AG09309 (cell line): ENCODE data around the gene BMP2K.
"Not testable (repeated sequence)": the region's sequence is repeated elsewhere in the genome, so short reads cannot be mapped to it uniquely, and the experiment has no call there.

Experiments
- DNase-seq: peaks from one replicate; pipeline ENCODE4 v3.0.0-alpha.2; 2010; ENCODE audit warnings: low read depth
- H3K4me3 ChIP-seq: 2 replicates; pipeline ENCODE4 v1.5.1; 2011; ENCODE audit warnings: mild to moderate bottlenecking, low read depth, low read length, moderate library complexity; ENCODE audit not compliant: control insufficient read depth
- TF ChIP-seq, protein P1 (sequence below): IDR thresholded peaks from 2 replicates; pipeline ENCODE4 v1.5.1; 2011; ENCODE audit warnings: mild to moderate bottlenecking, low read depth, low read length, inconsistent platforms; ENCODE audit not compliant: insufficient read depth, control insufficient read depth; ENCODE audit errors: missing control alignments

The BMP2K gene

DNA sequence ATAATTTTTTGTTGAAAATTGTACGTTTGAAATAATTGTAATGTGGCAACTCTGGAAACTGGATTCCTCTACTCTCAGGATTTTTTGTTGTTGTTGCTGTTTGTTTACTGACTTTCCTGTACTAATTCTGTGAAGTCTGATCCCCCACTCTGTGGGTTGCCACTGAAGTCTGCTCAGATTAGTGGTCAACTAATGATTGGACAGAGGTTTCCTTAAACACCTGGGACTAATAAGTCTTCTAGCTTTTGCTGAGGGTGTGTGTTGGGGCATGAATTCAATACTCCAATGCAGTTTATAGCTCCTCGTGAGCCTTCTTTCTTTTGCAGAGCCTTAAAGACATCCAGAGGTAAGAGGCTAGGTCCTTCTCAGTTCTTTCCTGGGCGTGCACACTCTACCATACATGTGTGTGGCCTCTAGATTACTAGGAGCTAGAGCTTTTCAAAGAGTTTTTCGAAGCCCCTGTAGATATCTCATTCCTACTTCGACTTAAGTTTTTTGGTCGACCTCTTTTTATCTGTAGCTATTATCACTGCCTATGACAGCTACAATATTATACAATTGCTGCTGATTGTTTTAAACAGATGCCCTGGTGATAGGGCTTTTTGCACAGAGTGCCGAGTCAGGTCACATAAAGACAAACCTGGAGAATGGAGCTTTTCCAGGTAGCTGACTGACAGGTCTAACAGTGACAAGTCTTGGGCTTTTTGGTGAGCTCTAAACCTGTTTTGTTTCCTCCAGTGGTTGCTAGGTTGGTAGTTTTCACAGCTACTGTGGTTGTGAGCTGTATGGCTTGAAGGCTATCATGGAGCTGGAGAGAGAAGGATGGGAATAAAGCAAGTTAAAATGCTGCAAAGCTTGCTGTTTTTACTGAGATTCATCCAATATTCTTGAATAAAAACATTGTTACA is 34.0 kb downstream of the BMP2K start:
- TF ChIP-seq, protein P1, sequence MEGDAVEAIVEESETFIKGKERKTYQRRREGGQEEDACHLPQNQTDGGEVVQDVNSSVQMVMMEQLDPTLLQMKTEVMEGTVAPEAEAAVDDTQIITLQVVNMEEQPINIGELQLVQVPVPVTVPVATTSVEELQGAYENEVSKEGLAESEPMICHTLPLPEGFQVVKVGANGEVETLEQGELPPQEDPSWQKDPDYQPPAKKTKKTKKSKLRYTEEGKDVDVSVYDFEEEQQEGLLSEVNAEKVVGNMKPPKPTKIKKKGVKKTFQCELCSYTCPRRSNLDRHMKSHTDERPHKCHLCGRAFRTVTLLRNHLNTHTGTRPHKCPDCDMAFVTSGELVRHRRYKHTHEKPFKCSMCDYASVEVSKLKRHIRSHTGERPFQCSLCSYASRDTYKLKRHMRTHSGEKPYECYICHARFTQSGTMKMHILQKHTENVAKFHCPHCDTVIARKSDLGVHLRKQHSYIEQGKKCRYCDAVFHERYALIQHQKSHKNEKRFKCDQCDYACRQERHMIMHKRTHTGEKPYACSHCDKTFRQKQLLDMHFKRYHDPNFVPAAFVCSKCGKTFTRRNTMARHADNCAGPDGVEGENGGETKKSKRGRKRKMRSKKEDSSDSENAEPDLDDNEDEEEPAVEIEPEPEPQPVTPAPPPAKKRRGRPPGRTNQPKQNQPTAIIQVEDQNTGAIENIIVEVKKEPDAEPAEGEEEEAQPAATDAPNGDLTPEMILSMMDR = no peak
- no peak for DNase-seq
- no peak overlapping the region for H3K4me3 ChIP-seq

DNA sequence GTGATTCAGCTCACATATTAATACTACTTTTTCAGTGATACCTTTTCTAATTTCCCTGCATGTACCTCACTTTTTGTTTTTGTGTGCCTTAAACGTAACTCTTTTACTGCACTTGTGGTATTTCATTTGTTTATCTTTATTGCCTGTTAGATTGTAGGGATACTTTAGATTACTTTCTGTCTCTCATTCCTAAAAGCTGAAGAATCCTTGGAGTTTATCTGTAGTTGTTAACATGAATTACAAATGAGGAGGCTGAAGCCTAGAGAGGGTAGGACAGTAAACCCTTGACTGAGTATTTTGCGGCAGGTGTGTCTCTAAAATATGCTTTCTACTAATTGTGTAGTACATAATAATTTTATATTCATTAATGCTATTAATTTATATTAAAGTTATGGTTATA is 34.9 kb downstream of the BMP2K start:
- no peak for DNase-seq
- TF ChIP-seq, protein P1 = no peak
- no peak overlapping the region for H3K4me3 ChIP-seq

DNA sequence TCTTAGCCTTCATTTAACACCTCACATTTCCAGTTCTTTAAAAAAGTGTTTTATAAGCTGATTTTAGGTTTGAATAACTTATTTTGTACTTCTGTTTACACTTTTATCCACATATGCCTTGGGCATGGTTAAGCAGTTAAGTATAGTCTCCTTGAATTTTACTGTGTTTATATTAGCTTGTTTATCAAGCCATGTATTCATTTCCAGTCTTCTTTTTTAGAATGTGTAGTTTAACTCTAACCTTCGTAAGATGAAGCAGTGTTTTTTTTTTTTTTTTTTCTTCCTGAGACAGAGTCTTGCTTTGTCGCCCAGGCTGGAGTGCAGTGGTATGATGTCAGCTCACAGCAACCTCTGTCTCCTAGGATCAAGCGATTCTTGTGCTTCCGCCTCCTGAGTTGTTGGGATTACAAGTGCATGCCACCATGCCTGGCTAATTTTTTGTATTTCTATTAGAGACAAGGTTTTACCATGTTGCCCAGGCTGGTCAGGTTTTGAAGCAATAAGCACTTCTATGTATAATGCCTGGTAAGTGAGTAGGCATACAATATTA is 42.5 kb downstream of the BMP2K start:
- DNase-seq = no peak
- no peak overlapping the region for H3K4me3 ChIP-seq
- TF ChIP-seq, protein P1 = no peak

DNA sequence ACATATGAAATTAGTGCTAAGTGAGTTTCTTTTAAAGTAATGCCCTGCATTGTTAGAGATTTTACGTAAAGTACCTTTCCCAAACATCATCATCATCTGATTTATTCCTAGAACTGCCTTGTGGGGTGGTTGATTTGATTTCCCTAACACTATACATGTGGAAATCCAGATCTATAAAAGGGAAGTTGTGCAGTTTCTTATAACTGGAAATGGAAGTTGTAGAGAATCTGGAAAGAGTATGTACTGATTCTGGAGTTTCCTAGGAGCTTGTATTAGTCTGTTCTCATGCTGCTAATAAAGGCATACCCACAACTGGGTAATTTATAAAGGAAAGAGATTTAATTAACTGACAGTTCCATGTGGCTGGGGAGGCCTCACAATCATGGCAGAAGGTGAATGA is 47.9 kb downstream of the BMP2K start:
- TF ChIP-seq, protein P1 = no peak
- DNase-seq = no peak
- no peak overlapping the region for H3K4me3 ChIP-seq

DNA sequence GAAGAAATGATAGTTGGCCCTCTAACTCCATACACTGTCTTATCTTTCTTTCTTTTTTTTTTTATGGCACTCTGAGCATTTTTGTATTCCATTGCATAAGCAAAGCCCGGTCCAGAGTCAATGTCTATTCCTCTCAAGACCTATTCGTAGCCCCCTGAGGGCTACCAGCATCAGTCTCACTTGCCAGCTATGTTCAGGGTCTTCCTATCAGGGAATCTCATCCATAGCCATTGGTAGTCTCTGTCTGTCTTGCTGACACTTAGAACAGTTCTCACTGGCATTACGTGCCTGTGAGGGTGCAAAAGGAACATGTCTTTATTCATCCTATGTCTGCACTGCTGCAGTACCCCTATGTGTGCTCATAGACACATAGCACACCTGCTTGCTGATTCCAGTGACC is 51.0 kb downstream of the BMP2K start:
- H3K4me3 ChIP-seq = no peak overlapping the region
- DNase-seq = no peak
- TF ChIP-seq, protein P1 = no peak

DNA sequence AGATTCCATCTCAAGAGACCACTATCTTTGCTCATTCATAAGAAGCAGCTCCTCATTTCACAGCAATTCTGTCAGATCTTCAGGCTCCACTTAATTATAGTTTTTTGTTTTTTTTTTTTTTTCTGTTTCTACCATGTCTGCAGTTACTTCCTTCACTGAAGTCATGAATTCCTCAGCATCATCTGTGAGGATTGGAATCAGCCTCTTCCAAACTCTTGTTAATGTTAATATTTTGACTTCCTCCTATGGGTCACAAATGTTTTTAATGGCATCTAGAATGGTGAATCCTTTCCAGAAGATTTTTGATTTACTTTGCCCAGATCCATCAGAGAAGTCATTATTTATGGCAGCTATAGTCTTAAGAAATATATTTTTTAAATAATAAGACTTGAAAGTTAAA is 53.1 kb downstream of the BMP2K start:
- no peak overlapping the region for H3K4me3 ChIP-seq
- TF ChIP-seq, protein P1 = no peak
- DNase-seq = no peak

DNA sequence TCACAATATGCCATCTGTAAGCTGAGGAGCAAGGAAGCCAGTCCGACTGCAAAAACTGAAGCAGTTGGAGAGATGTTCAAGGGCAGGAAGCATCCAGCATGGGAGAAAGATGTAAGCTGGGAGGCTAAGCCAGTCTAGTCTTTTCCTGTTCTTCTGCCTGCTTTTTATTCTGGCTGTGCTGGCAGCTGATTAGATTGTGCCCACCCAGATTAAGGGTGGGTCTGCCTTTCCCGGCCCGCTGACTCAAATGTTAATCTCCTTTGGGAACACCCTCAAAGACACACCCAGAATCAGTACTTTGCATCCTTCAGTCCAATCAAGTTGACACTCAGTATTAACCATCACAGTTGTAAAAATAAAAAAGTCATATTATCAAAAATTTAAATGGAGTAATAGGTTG is 63.5 kb downstream of the BMP2K start:
- not testable (repeated sequence) for H3K4me3 ChIP-seq, DNase-seq

DNA sequence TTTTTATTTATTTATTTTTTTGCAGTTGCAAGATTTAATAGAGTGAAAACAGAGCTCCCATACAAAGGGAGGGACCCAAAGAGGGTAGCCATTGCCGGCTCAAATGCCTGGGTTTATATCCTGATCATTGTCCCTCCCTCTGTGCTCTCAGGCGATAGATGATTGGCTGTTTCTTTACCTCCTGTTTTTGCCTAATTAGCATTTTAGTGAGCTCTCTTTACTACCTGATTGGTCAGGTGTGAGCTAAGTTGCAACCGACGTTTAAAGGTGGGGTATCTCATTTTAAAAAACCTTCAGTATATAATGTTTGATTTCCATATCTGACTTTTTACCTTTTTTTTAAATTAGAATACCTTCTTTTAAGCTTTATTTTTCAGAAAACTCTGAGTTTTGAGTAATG is 64.1 kb downstream of the BMP2K start:
- DNase-seq = not testable (repeated sequence)

More for the DNA sequence above, 64.1 kb downstream of the BMP2K start:
- not testable (repeated sequence) for H3K4me3 ChIP-seq
